HG02970 (cell line): ENCODE data around the gene ZNF792.
"Not testable (repeated sequence)": the region's sequence is repeated elsewhere in the genome, so short reads cannot be mapped to it uniquely, and the experiment has no call there.

ENCODE experiments used
- ATAC-seq: cut with Tn5 transposase; IDR thresholded peaks from one replicate; pipeline ENCODE4 v1.9.1; 2021; ENCODE audit warnings: mild to moderate bottlenecking, moderate library complexity, moderate number of reproducible peaks; ENCODE audit not compliant: unreplicated experiment, low FRiP score

Gene ZNF792

DNA sequence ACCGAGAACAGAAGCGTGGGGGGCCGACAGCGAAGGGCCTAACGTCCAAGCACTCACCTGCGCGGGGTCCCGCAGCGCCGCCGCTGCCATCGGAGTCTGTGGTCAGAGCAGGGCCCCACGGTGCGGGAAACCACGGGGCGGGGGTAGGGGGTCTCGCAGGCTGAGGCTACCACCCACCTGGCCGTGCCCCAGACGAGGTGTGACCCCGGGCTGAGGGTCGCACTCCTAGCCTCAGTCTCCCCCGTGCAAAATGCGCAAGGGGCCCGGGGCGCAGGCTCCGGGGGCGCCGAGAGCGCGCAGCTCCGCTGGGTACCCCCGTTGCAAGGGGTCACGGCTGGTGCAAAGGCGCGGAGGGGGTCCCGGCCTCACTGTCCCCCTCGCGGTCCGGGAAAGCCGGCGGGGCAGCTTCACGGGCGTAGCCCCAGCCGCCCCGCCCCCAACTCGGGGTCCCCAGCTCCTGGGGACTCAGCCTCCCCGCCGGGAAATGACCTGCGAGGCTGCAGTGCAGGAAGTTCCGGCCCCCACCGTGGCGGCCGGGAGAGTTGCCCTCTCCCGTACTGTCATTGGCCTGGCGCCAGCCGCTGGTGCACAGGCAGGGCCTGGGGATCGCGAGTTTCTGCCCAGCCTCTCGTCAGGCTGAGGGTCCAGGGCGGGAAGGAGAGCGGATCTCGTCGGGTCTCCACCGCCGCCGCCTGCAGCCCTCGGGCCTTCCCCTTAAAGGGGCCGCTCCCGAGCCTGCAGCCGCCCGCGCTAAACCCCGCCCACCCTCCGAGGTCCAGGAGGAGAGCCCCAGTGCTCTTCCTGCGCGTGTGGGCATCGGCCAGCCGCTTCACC lies at the start of gene ZNF792:
ZNF792 (minus strand) TSS at position 657 of the 834 bp plus-strand sequence; CDS start at position 90, 567 bp downstream.
- ATAC-seq, result no peak

DNA sequence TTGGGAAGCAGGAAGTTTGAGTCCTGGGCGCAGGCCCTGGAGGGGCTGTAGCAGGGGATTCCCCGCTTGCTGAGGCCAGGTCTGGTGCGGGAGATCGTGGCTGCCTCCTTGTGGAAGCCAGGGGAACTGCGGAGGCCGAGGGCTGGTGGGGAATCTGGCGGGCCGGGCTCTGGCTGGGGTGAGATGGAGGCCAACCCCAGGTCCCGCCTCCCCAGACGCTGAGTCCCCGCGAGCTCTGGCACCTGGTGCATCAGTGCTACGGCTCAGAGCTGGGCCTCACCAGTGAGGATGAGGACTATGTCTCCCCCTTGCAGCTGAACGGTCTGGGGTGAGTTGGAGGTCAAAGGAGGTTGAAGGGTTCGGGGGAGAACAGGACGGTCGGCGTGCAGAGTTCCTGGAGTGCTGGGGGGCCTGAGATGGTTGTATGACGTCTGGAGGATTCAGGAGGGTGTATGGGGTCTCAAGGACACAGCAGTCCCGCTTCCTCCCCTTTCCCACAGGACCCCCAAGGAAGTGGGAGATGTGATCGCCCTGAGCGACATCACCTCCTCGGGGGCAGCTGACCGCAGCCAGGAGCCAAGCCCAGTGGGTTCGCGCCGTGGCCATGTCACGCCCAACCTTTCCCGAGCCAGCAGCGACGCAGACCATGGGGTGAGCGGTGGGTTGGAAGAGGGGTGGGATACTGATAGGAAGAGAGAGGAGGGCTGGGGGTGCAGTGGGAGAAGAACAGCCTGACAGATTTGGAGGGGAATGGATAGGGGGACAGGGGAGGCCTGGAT lies 49.2 kb upstream of the ZNF792 start:
- no peak for ATAC-seq

DNA sequence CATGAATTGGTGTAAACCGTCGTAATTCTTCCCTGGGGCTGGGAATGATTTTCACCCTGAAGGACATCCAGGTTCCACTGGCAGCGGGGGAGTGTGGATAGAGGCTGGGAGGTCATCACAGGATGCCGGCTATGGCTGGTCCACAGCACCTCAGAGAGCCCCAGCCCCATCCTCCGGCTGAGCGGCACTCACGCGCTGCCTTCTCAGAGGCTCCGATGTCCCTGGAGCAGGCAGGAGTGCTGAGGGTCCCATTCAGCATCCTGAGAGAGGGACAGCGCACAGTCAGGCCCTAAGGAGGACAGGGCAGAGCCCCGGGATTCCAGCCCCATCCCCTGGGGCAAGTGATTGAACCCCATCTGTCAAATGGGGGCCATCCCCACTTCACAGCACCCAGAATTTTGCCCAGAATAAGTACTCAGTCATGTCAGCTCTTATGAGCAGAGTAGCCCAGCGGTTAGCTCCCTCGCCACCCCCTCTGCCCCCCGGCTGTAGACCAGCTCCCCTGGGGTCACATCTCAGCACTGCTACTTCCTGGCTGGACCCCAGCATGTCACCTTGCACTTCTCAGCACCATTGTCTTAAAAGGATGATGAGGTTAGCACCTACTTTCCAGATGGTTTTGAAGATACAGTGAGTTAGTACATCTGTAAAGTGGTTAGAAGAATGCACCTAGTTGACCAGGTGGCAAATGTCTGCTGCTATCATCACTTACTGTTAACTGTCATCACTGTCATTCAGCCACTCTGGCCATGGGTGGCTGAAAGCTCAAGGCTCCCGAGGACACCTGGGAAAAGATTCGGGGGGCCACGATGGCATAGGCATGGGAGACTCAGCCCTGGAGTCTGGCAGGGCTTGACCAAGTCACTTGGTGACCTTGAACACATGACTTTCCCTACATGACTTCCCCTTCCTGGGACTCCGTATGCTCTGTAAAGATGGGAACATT lies 48.0 kb upstream of the ZNF792 start:
- no peak for ATAC-seq

DNA sequence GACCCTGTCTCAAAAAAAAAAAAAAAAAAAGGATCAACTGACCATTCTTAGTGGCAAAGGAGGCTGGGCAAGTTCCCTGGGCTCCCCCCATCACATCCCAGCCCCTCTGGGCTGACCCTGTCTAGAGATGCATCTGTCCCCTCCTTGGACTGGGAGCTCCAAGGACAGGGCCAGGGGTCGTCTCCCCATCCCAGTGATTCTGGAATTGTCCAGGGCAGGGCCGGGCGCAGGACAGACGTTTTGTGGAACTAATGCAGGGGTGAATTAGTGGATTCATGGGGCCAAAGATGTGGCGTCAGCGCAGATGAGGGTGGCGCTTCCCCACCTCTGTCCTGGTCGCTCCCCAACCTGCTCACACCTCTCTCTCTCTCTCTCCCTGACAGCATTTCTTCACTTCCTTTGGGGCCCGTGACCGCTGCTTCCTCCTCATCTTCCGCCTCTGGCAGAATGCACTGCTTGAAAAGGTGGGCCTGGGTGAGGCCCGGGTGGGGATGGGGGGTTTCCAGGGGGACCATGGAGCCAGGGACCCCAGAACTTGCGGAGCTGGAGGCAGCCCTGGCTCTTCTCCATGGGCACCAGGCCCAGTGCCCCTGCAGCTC lies 47.2 kb upstream of the ZNF792 start:
- no peak for ATAC-seq

DNA sequence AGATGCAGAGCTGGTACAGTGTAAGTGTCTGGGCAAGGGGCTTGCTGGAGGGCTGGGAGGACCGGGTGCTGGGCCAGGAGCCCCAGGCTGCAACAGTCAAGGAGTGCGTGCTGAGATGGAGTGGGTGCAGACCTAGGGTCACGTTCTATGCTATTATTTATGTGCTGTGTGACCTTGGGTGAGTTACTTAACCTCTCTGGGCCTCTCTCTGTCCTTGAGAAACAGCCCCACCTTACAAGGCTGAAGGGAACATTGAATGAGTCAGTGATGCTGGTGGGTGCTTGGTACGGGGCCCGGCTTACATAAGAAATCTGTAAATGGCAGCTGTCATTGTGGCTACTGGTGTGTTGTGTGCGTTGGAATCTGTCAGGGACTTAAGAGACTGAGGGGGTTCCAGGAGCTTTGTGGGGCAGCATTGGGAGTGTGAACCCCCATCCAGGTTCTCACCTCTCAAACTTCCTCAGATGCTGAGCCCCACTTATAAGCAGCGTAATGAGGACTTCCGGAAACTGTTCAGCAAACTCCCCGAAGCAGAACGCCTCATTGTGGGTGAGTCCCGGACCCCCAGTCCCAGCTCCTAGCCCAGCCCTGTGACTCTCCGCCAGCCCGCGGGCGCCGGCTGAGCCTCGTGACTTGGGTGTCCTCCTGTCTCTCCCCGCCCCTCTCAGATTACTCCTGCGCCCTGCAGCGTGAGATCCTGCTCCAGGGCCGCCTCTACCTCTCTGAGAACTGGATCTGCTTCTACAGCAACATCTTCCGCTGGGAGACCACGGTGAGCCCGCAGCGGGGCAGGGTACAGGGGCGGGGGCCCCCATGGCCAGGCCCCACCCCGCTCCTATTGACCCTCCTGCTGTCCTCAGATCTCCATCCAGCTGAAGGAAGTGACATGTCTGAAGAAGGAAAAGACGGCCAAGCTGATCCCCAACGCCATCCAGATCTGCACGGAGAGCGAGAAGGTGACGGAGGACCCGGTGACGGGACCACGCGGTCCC lies 45.7 kb upstream of the ZNF792 start:
- ATAC-seq, result no peak

DNA sequence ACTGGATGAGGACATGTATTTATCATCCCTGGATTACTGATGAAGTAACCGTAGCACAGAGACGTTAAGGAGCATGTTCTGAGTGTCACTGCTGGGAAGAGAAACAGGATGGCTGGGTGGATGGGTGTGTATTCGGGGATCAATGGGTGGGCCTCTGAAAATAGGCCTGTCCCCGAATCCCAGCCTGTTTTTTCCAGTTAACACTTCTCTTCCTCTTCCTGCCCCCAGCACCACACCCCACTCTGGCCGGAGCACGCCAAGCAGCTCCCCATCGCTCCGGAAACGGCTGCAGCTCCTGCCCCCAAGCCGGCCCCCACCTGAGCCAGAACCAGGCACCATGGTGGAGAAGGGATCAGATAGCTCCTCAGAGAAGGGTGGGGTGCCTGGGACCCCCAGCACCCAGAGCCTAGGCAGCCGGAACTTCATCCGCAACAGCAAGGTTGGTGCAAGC lies 44.9 kb upstream of the ZNF792 start:
- no peak for ATAC-seq

DNA sequence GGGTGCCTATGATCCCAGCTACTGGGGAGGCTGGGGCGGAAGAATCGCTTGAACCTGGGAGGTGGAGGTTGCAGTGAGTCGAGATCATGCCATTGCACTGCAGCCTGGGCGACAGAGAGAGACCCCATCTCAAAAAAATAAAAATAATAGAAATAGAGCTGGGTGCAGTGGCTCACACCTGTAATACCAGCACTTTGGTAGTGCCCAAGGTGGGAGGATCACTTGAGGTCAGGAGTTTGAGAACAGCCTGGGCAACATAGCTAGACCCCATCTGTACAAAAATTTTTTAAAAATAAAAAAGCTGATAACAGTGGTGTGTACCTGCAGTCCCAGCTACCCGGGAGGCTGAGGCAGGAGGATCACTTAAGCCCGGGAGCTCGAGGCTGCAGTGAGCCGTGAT lies 43.4 kb upstream of the ZNF792 start:
- not testable (repeated sequence) for ATAC-seq

DNA sequence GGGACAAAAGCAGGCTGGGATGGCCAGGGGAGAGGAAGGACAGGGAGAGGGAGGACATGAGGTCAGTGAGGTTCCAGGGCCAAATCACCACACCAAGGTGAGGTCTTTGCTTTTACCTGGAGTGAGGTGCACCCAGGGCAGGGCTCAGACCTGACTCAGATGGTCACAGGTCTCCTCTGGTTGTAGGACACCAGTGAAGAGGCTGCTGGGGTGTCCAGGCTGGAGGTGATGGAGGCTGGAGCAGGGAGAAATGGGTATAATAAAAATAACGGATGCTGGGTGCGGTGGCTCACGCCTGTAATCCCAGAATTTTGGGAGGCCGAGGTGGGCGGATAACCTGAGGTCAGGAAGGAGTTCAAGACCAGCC lies 43.0 kb upstream of the ZNF792 start:
- ATAC-seq, result no peak

DNA sequence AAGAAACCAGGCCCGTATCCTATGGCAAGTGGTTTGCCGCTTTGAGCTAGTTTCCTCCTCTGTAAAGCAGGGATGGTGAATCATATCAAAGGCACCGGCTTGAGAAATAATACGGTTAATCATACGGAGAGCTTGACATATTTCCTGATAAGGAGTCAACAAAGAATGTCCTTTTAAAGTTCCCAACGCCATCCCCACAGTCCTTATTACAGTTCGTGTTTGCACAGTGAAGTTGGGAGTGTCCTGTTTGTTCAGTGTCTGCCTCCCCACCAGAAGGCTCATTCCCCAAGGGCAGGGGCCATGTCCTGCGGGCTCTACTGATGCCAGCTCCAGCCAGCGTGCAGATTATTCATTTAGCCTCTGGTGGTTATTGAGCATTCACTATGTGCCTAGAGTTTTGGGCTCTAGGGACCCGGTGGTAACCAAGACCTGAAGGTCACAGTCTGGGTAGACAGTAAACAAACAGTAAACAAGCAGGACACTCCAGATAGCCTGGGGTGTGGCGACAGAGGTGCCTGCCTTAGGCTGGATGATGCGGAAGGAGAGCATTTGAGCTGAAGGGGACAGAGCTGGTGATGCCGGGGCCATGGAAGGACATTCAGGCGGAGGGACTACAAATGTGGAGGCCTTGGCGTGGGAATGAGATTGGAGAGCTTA lies 42.4 kb upstream of the ZNF792 start:
- no peak for ATAC-seq

DNA sequence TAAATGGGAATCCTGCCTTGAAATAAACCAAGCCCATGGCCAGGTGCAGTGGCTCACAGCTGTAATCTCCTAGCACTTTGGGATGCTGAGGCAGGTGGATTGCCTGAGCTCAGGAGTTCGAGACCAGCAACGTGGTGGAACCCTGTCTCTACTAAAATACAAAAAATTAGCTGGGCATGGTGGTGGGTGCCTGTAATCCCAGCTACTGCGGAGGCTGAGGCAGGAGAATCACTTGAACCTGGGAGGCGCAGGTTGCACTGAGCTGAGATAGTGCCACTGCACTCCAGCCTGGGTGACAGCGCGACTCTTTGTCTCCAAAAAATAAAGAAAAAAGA lies 41.9 kb upstream of the ZNF792 start:
- ATAC-seq, result not testable (repeated sequence)

DNA sequence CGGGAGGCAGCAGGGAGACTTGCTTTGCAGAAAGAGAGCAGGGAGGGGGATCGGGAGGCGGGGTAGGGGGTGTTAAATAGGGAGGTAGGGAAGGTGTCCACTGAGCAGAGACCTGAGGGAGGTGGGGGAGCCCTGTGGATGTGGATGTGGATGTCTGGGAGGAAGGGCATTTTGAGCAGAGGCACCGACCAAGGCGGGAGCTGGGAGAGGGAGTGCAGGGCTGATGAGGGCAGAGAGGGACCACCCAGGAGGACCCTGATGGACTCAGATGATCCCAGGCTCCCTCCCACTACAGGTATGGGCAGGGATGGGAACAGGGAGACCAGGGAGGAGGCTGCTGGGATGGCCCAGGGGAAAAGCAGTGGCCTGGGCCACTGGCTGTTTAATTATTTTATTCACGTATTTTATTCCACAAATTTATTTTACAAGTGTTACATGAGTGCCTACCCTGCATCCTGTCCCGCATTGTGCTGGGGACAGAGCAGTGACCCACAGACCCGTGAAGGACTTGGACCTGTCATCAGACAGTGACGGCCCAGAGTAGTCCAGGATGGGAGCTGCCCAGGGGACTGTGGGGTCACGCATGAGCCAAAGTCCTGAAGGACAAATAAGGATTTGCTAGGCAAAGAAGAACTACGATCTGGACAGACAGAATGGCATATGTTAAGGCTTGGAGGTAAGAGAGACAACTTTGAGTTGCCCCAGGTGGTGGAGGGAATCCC lies 41.4 kb upstream of the ZNF792 start:
- ATAC-seq, result no peak

DNA sequence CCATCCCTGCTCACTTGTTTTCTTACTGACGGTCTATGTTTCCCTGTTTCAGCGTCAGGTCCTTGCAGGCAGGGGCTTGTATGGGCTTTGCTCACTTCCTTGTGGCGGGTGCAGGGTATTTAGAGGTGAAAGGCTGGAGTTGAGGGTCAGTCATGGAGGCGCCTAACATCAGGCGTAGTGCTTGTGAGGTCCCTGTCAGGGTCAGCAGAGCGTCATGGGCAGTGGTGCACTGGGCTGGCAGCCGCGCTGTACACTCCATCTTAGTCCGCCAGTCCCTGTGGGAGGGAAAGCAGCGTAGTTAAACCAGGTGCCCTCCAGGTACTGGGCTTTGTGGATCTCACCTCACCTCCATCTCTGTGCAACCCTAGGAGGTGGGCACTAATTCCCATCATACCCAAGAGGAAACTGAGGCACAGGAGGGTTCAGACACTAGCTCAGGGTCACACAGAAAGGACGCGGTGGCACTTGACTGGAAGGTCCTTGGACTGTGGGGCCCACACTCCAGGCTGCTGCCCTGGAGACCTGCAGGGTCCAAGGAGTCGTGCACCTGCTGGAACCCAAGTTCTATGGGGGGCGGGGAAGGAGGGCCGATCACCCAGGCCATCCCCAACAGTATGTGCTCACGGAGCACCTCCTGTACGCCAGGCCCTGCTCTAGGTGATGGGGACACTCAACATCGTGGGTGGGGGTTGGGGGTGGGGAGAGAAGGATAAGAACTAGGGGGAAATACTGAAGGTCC lies 40.7 kb upstream of the ZNF792 start:
- no peak for ATAC-seq

DNA sequence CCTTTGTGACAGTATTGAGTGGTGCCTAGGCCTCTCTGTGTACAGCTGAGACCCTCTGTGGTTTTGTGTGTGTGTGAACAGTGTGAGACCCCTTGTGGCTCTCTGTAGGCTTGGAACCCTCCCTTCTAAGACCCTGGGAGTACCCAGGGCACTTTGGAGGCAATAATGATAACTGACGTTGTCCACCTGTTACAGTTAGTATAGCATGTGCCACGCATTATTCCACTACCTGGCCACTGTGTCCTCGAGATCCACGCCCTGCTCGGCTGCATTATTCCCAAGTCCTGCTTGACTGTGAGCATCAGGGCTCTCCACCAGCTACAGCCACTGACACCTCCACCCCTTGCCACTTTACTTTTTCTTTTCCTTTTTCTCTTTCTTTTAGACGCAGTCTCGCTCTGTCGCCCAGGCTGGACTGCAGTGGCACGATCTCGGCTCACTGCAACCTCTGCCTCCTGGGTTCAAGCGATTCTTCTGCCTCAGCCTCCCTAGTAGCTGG lies 38.1 kb upstream of the ZNF792 start:
- ATAC-seq, result no peak

DNA sequence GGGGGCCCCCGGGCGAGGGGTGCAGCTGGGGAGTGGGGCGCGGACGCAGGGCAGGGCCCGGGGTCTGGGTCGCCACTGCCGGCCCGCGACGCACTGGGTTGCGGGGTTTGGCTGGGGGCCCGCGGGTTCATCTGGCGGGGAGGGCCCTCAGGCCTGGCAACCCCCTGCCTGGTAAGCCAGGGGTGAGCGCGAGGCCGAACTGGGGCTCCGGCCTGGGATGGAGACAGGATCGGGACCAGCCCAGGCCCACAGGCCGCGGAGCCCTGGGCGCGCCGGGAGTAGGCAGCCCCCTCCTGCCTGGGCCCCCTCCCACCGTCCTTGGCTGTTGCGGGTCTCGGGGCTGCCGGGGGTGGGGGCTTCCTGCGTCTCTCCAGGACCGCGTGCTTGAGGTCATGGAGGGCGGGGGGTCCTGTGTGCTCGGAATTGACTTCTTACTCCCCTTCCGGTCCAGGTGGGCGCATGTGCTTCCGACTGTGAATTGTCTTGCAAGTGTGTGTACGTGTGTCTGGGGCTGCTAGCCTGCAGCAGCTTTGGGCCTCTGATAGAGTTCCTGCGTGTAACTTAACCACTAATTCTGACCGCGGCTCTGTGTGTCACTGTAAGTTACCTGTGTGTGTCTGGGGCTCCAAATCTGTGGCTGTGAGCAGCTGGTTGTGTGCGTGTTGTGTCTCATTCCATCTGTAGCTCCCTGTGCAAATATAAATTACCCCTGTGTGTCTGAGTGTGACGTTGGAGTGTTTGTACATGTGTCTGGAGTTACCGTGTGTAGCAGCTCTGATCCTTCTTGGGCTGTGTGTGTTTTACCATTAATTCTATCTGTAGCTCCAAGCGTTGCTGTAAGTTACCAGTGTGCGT lies 36.8 kb upstream of the ZNF792 start:
- no peak for ATAC-seq

DNA sequence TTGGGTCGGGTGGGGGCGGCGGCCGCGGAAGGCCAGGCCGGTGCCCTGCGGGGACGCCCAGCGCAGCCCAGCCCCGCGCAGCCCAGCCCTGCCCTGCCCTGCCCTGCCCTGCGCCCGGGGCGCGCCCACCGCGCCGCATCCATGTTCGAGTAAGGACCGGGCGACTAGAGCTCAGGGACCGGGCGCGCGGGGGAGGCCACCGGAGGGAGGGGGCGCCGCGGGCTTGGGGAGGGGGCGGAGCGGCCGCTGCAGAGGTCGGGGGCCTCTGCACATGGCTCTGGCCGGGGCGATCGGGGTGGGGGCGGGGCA lies 36.3 kb upstream of the ZNF792 start:
- ATAC-seq, result no peak
